NCI-H1048 (cell line): ENCODE measurements around the gene LILRA6.
"Not testable (repeated sequence)": the region's sequence is repeated elsewhere in the genome, so short reads cannot be mapped to it uniquely, and the experiment has no call there.

Source experiments
- DNase-seq: peaks from one replicate; lab custom pipeline; 2025; lab: John Stamatoyannopoulos, UW

The LILRA6 gene

GRCh38 chr19:54262470-54262869, 19.9 kb upstream of the LILRA6 start:
- no peak for DNase-seq

GRCh38 chr19:54262066-54262465, 19.5 kb upstream of the LILRA6 start:
- no peak for DNase-seq

GRCh38 chr19:54257116-54257480, 14.5 kb upstream of the LILRA6 start, which contains the start of gene LILRB5:
Gene LILRB5 (minus strand): TSS chr19:54257273. CDS start chr19:54257193, 80 bp downstream.
- DNase-seq, result no peak

GRCh38 chr19:54256250-54257115, 13.9 kb upstream of the LILRA6 start:
- DNase-seq, result no peak

- no peak for DNase-seq
Measured at GRCh38 chr19:54255105-54255775, 12.7 kb upstream of the LILRA6 start.

- no peak for DNase-seq
Measured at GRCh38 chr19:54254195-54254906, 11.8 kb upstream of the LILRA6 start.

- no peak for DNase-seq
Measured at GRCh38 chr19:54253331-54254194, 11.0 kb upstream of the LILRA6 start.

- DNase-seq, result no peak
Measured at GRCh38 chr19:54252845-54253244, 10.3 kb upstream of the LILRA6 start.

- DNase-seq, result no peak
Measured at GRCh38 chr19:54252243-54252642, 9.7 kb upstream of the LILRA6 start.

- no peak for DNase-seq
Measured at GRCh38 chr19:54248016-54248601, 5.5 kb upstream of the LILRA6 start.

GRCh38 chr19:54247106-54247930, 4.7 kb upstream of the LILRA6 start:
- no peak for DNase-seq

GRCh38 chr19:54245936-54246335, 3.3 kb upstream of the LILRA6 start:
- no peak for DNase-seq

- not testable (repeated sequence) for DNase-seq
Measured at GRCh38 chr19:54243809-54244208, 1.2 kb upstream of the LILRA6 start.

GRCh38 chr19:54242234-54242633, 356 bp downstream of the LILRA6 start:
- not testable (repeated sequence) for DNase-seq

- DNase-seq, result not testable (repeated sequence)
Measured at GRCh38 chr19:54240372-54241336, 1.9 kb downstream of the LILRA6 start.

- DNase-seq, result not testable (repeated sequence)
Measured at GRCh38 chr19:54239491-54240371, 2.9 kb downstream of the LILRA6 start.

- no peak for DNase-seq
Measured at GRCh38 chr19:54233941-54234340, 8.6 kb downstream of the LILRA6 start.
